GM13976 (cell line): ENCODE data around the gene EPHB4.
"Not testable (repeated sequence)": the region's sequence is repeated elsewhere in the genome, so short reads cannot be mapped to it uniquely, and the experiment has no call there.

ENCODE experiments used
- DNase-seq: peaks from one replicate; pipeline ENCODE4 v3.0.0; 2012; ENCODE audit warnings: low spot score
- in situ Hi-C: fragments of 300-500 bp; cut with MboI; formaldehyde crosslinking; loops from one replicate; pipeline ENCODE4 v1.12.0; 2022; ENCODE audit warnings: low sequenced_read_pairs, mixed read lengths, inconsistent platforms; ENCODE audit not compliant: unreplicated experiment
- TF ChIP-seq, protein P1 (sequence below): IDR thresholded peaks from 2 replicates; pipeline ENCODE4 v1.5.1; 2012; ENCODE audit warnings: borderline replicate concordance, mild to moderate bottlenecking; ENCODE audit not compliant: insufficient read depth; ENCODE audit errors: extremely low read depth, missing control alignments, control extremely low read depth

EPHB4 gene

DNA sequence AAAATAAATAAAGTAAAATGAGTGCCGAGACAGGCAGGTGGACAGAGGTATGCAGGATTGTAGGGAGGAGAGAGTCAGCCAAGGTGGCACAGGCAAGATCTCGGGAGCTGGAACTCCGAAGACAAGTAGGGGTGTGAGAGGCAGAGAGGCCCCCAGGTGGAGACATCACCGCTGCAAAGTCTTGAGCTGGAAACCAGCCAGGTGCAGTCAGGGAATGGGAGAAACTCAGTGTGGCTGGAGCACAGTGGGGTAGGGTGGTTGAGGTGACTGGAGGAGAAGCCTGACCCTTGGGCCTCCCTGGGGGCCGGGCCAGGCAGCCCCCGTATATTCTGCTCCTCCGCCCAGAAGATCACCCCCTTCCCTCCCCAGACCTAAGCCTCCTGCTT is 4.2 kb downstream of the EPHB4 start:
- in situ Hi-C loops: no loop called here
- no peak for DNase-seq
- TF ChIP-seq, protein P1, sequence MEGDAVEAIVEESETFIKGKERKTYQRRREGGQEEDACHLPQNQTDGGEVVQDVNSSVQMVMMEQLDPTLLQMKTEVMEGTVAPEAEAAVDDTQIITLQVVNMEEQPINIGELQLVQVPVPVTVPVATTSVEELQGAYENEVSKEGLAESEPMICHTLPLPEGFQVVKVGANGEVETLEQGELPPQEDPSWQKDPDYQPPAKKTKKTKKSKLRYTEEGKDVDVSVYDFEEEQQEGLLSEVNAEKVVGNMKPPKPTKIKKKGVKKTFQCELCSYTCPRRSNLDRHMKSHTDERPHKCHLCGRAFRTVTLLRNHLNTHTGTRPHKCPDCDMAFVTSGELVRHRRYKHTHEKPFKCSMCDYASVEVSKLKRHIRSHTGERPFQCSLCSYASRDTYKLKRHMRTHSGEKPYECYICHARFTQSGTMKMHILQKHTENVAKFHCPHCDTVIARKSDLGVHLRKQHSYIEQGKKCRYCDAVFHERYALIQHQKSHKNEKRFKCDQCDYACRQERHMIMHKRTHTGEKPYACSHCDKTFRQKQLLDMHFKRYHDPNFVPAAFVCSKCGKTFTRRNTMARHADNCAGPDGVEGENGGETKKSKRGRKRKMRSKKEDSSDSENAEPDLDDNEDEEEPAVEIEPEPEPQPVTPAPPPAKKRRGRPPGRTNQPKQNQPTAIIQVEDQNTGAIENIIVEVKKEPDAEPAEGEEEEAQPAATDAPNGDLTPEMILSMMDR: no peak

DNA sequence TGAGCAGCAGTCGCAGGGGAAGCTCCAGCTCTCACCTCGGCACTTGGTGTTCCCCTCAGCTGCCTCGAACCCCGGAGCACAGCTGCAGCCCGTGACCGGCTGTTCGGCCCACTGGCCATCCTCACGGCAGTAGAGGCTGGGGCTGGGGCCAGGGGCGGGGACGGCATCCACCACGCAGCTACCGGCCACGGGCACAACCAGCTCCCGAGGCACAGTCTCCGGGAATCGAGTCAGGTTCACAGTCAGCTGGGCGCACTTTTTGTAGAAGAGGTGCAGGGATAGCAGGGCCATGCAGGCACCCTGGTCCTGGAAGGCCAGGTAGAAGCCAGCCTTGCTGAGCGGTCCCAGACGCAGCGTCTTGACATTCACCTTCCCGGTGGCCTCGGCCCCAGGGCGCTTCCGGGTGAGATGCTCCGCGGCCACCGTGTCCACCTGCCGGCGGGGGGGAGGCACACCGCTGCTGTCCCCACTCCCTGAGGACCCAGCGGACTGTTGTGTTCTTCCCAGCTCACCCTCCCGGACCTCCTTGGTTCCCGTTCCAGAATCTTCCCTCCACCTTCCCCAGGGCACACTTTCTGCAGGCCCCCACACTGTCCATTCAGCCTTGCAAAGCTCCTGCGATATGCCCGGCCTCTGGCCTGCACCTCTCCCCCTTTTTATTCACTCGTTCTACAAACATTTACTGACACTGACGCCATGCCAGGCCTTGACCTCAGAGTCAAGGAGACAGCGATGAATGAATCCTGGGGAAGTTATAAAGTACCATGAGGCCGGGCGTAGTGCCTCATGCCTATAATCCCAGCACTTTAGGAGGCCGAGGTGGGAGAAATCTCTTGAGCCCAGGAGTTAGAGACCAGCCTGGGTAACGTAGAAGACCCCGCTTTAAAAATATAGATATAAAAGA is 4.8 kb downstream of the EPHB4 start:
- DNase-seq: no peak
- in situ Hi-C loops: no loop called here
- TF ChIP-seq, protein P1: no peak

DNA sequence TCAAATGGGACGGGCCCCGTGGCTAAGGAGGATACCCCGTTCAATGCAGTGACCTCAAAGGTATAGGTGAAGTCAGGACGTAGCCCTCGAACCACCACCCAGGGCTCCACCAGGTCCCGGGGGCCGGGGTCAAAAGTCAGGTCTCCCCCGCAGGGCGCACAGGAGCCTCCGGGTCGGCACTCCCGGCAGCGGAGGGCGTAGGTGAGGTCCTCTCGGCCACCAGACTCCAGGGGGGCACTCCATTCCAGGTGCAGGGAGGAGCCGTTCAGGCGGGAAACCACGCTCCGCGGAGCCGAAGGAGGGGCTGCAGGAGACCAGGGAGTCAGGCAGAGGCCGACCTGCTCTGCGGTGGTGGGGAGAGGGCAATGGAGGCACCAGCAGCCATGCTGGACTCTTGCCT is 7.7 kb downstream of the EPHB4 start:
- in situ Hi-C loops: no loop called here
- DNase-seq: no peak
- TF ChIP-seq, protein P1: no peak

- TF ChIP-seq, protein P1: no peak
- DNase-seq: no peak
- in situ Hi-C loops: no loop called here
Measured at GRCh38 chr7:100818825-100819224, 8.5 kb downstream of the EPHB4 start.

GRCh38 chr7:100818366-100818765 is 9.0 kb downstream of the EPHB4 start:
- TF ChIP-seq, protein P1: no peak
- in situ Hi-C loops: no loop called here
- DNase-seq: no peak

DNA sequence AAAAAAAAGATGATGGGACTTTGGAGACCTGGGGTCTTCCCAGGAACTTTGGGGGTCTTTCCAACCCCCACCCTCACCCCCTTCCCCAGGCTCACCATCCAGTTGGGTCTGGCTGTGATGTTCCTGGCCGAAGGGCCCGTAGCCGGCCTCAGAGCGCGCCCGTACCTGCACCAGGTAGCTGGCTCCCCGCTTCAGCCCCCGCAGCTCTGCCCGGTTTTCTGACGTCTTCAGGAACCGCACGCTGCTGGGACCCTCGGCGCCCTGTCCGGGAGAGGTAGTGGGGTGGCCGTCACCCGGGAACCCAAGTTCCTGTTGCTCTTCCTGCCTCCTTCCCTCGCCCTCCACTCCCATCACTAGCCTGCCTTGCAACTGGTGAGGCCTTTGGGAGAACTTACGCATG is 10.2 kb downstream of the EPHB4 start:
- TF ChIP-seq, protein P1: no peak
- in situ Hi-C loops: no loop called here

DNA sequence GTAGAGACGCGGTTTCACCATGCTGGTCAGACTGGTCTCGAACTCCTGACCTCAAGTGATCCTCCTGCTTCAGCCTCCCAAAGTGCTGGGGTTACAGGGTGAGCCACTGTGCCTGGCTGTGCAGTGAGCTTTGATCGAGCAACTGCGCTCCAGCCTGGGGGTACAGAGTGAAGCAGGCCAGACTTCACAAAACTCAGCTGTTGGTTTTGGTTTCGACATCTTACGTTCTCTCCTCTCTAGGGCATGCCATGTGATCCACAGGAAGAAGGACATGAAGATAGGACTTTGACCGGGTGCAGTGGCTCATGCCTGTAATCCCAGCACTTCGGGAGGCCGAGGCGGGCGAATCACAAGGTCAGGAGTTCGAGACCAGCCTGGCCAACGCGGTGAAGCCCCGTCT is 10.8 kb downstream of the EPHB4 start:
- in situ Hi-C loops, DNase-seq: not testable (repeated sequence)

More for the DNA sequence above, 10.2 kb downstream of the EPHB4 start:
- DNase-seq: no peak
